Measurements from ENCODE around the gene SLC17A8. TPM values are rescaled to one million over a fixed set of nuclear protein-coding genes. Genes with fewer than 3 reads are reported as not detected.

The SLC17A8 gene
- polyA plus RNA-seq, 3 donors: not detected

GRCh38 chr12:100383586-100384558 lies 27.0 kb downstream of the SLC17A8 start:
- TF ChIP-seq CTCF (IDR thresholded peaks at IDR 0.05): no peak
- intact Hi-C loops (cut with micrococcal nuclease): no loop called here
- no peak overlapping the region for H3K27ac ChIP-seq (ENCODE audit: low read depth in 1 of 2, low read length in 2 of 2)
- Mint-ChIP-seq H3K4me3 (no peak overlapping the region), H3K27me3 (ENCODE audit: low read depth in 3 of 3) (peaks cover 5 to 7% (median 7%) of the 10 kb centered on the region in 3 donors), H3K36me3 (no peaks in the 10 kb centered on the region), H3K9me3 (no peaks in the 10 kb centered on the region), H3K4me1 (no peaks in the 10 kb centered on the region), H3K27ac (peak overlapping the region in 1 of 7 donors; percentile 5)
- WGBS (ENCODE audit: insufficient coverage): 95% methylated on average over 3 of the region's 9 CpGs
- no peaks in the 10 kb centered on the region for H3K27me3 ChIP-seq (ENCODE audit: control insufficient read depth in 2 of 2, insufficient read depth in 2 of 2, low read length in 2 of 2)
- H3K4me1 ChIP-seq (ENCODE audit: control insufficient read depth in 1 of 2, insufficient read depth in 2 of 2, low read length in 2 of 2): no peaks in the 10 kb centered on the region
- no peak overlapping the region for H2AFZ ChIP-seq (ENCODE audit: insufficient read depth, low read depth, low read length, poor library complexity, severe bottlenecking)
- no peak overlapping the region for H3K9ac ChIP-seq (ENCODE audit: insufficient read depth, low read length, poor library complexity, severe bottlenecking)
- H3K36me3 ChIP-seq (replicated peaks in 1 of 2; ENCODE audit: control insufficient read depth in 1 of 2, insufficient read depth in 2 of 2, low read length in 2 of 2): no peaks in the 10 kb centered on the region
- H3K9me3 ChIP-seq (replicated peaks in 1 of 2; ENCODE audit: control insufficient read depth in 1 of 2, insufficient read depth in 1 of 2, low read length in 2 of 2): no peaks in the 10 kb centered on the region
- H3K79me2 ChIP-seq (ENCODE audit: insufficient read depth, low read length): no peaks in the 10 kb centered on the region
- H3K4me3 ChIP-seq (replicated peaks in 1 of 3; ENCODE audit: low read depth in 2 of 3, low read length in 3 of 3): no peak overlapping the region
- DNase-seq: no peak
- H4K20me1 ChIP-seq (ENCODE audit: insufficient read depth, low read length): no peaks in the 10 kb centered on the region
- H3K4me2 ChIP-seq (replicated peaks; ENCODE audit: extremely low read depth, low read length, poor library complexity, severe bottlenecking): no peak overlapping the region

GRCh38 chr12:100384559-100384935 lies 27.7 kb downstream of the SLC17A8 start:
- Histone ChIP-seq H3K4me1 (ENCODE audit: control insufficient read depth in 1 of 2, insufficient read depth in 2 of 2, low read length in 2 of 2) (no peaks in the 10 kb centered on the region), H2AFZ (ENCODE audit: insufficient read depth, low read depth, low read length, poor library complexity, severe bottlenecking) (no peak overlapping the region), H3K27ac (ENCODE audit: low read depth in 1 of 2, low read length in 2 of 2) (no peak overlapping the region), H3K27me3 (ENCODE audit: control insufficient read depth in 2 of 2, insufficient read depth in 2 of 2, low read length in 2 of 2) (no peaks in the 10 kb centered on the region), H3K9me3 (replicated peaks in 1 of 2; ENCODE audit: control insufficient read depth in 1 of 2, insufficient read depth in 1 of 2, low read length in 2 of 2) (no peaks in the 10 kb centered on the region), H3K79me2 (ENCODE audit: insufficient read depth, low read length) (no peaks in the 10 kb centered on the region), H3K9ac (ENCODE audit: insufficient read depth, low read length, poor library complexity, severe bottlenecking) (no peak overlapping the region), H4K20me1 (ENCODE audit: insufficient read depth, low read length) (no peaks in the 10 kb centered on the region), H3K4me2 (replicated peaks; ENCODE audit: extremely low read depth, low read length, poor library complexity, severe bottlenecking) (no peak overlapping the region), H3K36me3 (replicated peaks in 1 of 2; ENCODE audit: control insufficient read depth in 1 of 2, insufficient read depth in 2 of 2, low read length in 2 of 2) (no peaks in the 10 kb centered on the region), H3K4me3 (replicated peaks in 1 of 3; ENCODE audit: low read depth in 2 of 3, low read length in 3 of 3) (no peak overlapping the region)
- no peak for DNase-seq
- Mint-ChIP-seq H3K27ac (no peak overlapping the region), H3K4me3 (no peak overlapping the region), H3K4me1 (no peaks in the 10 kb centered on the region), H3K9me3 (no peaks in the 10 kb centered on the region), H3K27me3 (ENCODE audit: low read depth in 3 of 3) (peaks cover 5 to 7% (median 7%) of the 10 kb centered on the region in 3 donors), H3K36me3 (no peaks in the 10 kb centered on the region)
- intact Hi-C loops (cut with micrococcal nuclease): no loop called here
- no peak for TF ChIP-seq CTCF (IDR thresholded peaks at IDR 0.05)
- WGBS (ENCODE audit: insufficient coverage): 90% methylated on average over 5 of the region's 5 CpGs

Measured in CD14-positive monocyte (primary cell).